ENCODE measurements around the gene CNIH3.

GRCh38 chr1:224763126-224763775 lies 147.1 kb downstream of the CNIH3 start:
- TF ChIP-seq CTCF (IDR thresholded peaks at IDR 0.05) (no peak), POLR2A (IDR thresholded peaks at IDR 0.05) (no peak)
